IMR-90 (cell line): ENCODE measurements around the gene ERN1. TPM values are rescaled to one million over a fixed set of nuclear protein-coding genes. Genes with fewer than 3 reads are reported as not detected.

Experiments used
- ATAC-seq: fragments of 200-7000 bp; cut with Tn5 transposase; 2 replicates; pipeline ENCODE4 v1.9.1; 2020; ENCODE audit warnings: low read depth, mild to moderate bottlenecking, moderate library complexity
- BruUV-seq: library from RNA; stranded (reverse); fragments of 400-500 nt; replicated peaks from 2 replicates; lab custom pipeline; 2021; lab: Mats Ljungman, UMichigan
- CTCF ChIA-PET: fragments of 300-600 bp; formaldehyde crosslinking; extraction: SDS; loops from one replicate; lab custom pipeline; 2021; ENCODE audit warnings: antibody characterized with exemption; lab: Yijun Ruan, JAX
- POLR2A ChIA-PET: fragments of 300-600 bp; sonication (Branson Sonifier 250); formaldehyde crosslinking; loops from one replicate; lab custom pipeline; 2022; ENCODE audit warnings: antibody characterized with exemption; ENCODE audit not compliant: unreplicated experiment; lab: Charles Lee
- DNase-seq: peaks from one replicate; pipeline ENCODE4 v3.0.0; 2013
- H2AFZ ChIP-seq: replicated peaks from 2 replicates; pipeline ENCODE3; 2013; ENCODE audit warnings: low read length, mild to moderate bottlenecking; ENCODE audit not compliant: poor library complexity
- H2AK5ac ChIP-seq: 2 replicates; pipeline ENCODE4 v1.6.1; 2013; ENCODE audit warnings: low read depth, low read length, inconsistent platforms
- H2AK9ac ChIP-seq: replicated peaks from 2 replicates; pipeline ENCODE3; 2013; ENCODE audit warnings: mild to moderate bottlenecking, low read depth, low read length, moderate library complexity; ENCODE audit not compliant: poor library complexity
- H2BK120ac ChIP-seq: 2 replicates; pipeline ENCODE4 v1.6.1; 2013; ENCODE audit warnings: low read depth, low read length, inconsistent platforms
- H2BK15ac ChIP-seq: 3 replicates; pipeline ENCODE4 v1.6.1; 2013; ENCODE audit warnings: low read depth, low read length, inconsistent platforms
- H2BK20ac ChIP-seq: 2 replicates; pipeline ENCODE4 v1.6.1; 2013; ENCODE audit warnings: low read depth, mild to moderate bottlenecking, inconsistent platforms, low read length, moderate library complexity
- H2BK5ac ChIP-seq: 2 replicates; pipeline ENCODE4 v1.6.1; 2013; ENCODE audit warnings: mild to moderate bottlenecking, low read depth, low read length, inconsistent platforms; ENCODE audit not compliant: poor library complexity, severe bottlenecking
- H3K14ac ChIP-seq: replicated peaks from 2 replicates; pipeline ENCODE4 v1.6.1; 2013; ENCODE audit warnings: low read depth, low read length, inconsistent platforms
- H3K18ac ChIP-seq: 2 replicates; pipeline ENCODE4 v1.6.1; 2013; ENCODE audit warnings: low read depth, low read length, control low read depth
- H3K23ac ChIP-seq: 2 replicates; pipeline ENCODE4 v1.6.1; 2013; ENCODE audit warnings: low read depth, low read length, inconsistent platforms
- H3K27ac ChIP-seq: 2 replicates; pipeline ENCODE4 v1.5.1; 2013; ENCODE audit warnings: mild to moderate bottlenecking, control low read depth, low read length; ENCODE audit not compliant: insufficient read depth
- H3K27me3 ChIP-seq: 2 replicates; pipeline ENCODE4 v1.6.1; 2013; ENCODE audit warnings: low read length; ENCODE audit not compliant: control insufficient read depth, insufficient read depth
- H3K36me3 ChIP-seq: 2 replicates; pipeline ENCODE4 v1.6.1; 2013; ENCODE audit warnings: low read length, mixed read lengths; ENCODE audit not compliant: control insufficient read depth, insufficient read depth
- H3K4ac ChIP-seq: 2 replicates; pipeline ENCODE4 v1.6.1; 2013; ENCODE audit warnings: low read depth, low read length, inconsistent platforms
- H3K4me1 ChIP-seq: 2 replicates; pipeline ENCODE4 v1.6.1; 2013; ENCODE audit warnings: low read length, mixed read lengths; ENCODE audit not compliant: control insufficient read depth, insufficient read depth
- H3K4me2 ChIP-seq: 2 replicates; pipeline ENCODE4 v1.6.1; 2013; ENCODE audit warnings: low read depth, mild to moderate bottlenecking, control low read depth, low read length, moderate library complexity
- H3K4me3 ChIP-seq: 2 replicates; pipeline ENCODE4 v1.5.1; 2013; ENCODE audit warnings: low read depth, mild to moderate bottlenecking, control low read depth, low read length, moderate library complexity; ENCODE audit not compliant: insufficient read depth
- H3K56ac ChIP-seq: 2 replicates; pipeline ENCODE4 v1.6.1; 2013; ENCODE audit warnings: low read length, inconsistent platforms; ENCODE audit not compliant: insufficient read depth; ENCODE audit errors: extremely low read depth
- H3K79me1 ChIP-seq, 2 experiments: 2 replicates each; pipeline ENCODE4 v1.6.1; 2013; ENCODE audit warnings: low read length in 2 of 2, inconsistent platforms in 1 of 2, low read depth in 1 of 2
- H3K9ac ChIP-seq: 2 replicates; pipeline ENCODE4 v1.6.1; 2013; ENCODE audit warnings: low read depth, low read length, control low read depth
- H3K9me1 ChIP-seq: 2 replicates; pipeline ENCODE4 v1.6.1; 2013; ENCODE audit warnings: low read length, inconsistent platforms; ENCODE audit not compliant: insufficient read depth
- H3K9me3 ChIP-seq: 2 replicates; pipeline ENCODE4 v1.6.1; 2013; ENCODE audit warnings: low read length; ENCODE audit not compliant: control insufficient read depth, insufficient read depth
- H4K20me1 ChIP-seq: 2 replicates; pipeline ENCODE4 v1.6.1; 2013; ENCODE audit warnings: low read length, inconsistent platforms; ENCODE audit not compliant: insufficient read depth
- H4K5ac ChIP-seq: 2 replicates; pipeline ENCODE4 v1.6.1; 2013; ENCODE audit warnings: mild to moderate bottlenecking, low read depth, low read length, control low read depth
- H4K8ac ChIP-seq, 2 experiments: 2 replicates each; pipeline ENCODE4 v1.6.1; 2013; ENCODE audit warnings: low read depth in 2 of 2, low read length in 2 of 2, control low read depth in 1 of 2, inconsistent platforms in 1 of 2
- H4K91ac ChIP-seq: 2 replicates; pipeline ENCODE4 v1.6.1; 2013; ENCODE audit warnings: low read depth, low read length, inconsistent platforms; ENCODE audit not compliant: insufficient read depth
- CEBPB ChIP-seq: IDR thresholded peaks from 2 replicates; pipeline ENCODE4 v1.6.1; 2012; ENCODE audit warnings: low read depth, low read length, improper control_type of control experiment
- CHD1 ChIP-seq: IDR thresholded peaks from 2 replicates; pipeline ENCODE4 v1.6.1; 2012; ENCODE audit warnings: low read depth, low read length, improper control_type of control experiment
- FOS ChIP-seq: fragments of 150-350 bp; IDR thresholded peaks from 2 replicates; pipeline ENCODE4 v1.6.1; 2016; ENCODE audit warnings: low read depth, low read length
- MAFK ChIP-seq: IDR thresholded peaks from 2 replicates; pipeline ENCODE4 v1.6.1; 2012; ENCODE audit warnings: low read depth, low read length, improper control_type of control experiment
- MAZ ChIP-seq: IDR thresholded peaks from 2 replicates; pipeline ENCODE4 v1.6.1; 2012; ENCODE audit warnings: low read depth, mild to moderate bottlenecking, low read length, improper control_type of control experiment, moderate library complexity, borderline replicate concordance
- MXI1 ChIP-seq: IDR thresholded peaks from 2 replicates; pipeline ENCODE4 v1.6.1; 2012; ENCODE audit warnings: low read depth, mild to moderate bottlenecking, low read length, moderate library complexity, borderline replicate concordance
- NFE2L2 ChIP-seq: fragments of 150-350 bp; IDR thresholded peaks from 2 replicates; pipeline ENCODE4 v1.6.1; 2016; ENCODE audit warnings: low read depth, mild to moderate bottlenecking, low read length
- POLR2A ChIP-seq: IDR thresholded peaks from 2 replicates; pipeline ENCODE4 v1.6.1; 2012; ENCODE audit warnings: mild to moderate bottlenecking, low read depth, low read length
- RAD21 ChIP-seq: IDR thresholded peaks from 2 replicates; pipeline ENCODE4 v1.6.1; 2012; ENCODE audit warnings: low read length, improper control_type of control experiment
- RCOR1 ChIP-seq: IDR thresholded peaks from 2 replicates; pipeline ENCODE4 v1.6.1; 2012; ENCODE audit warnings: mild to moderate bottlenecking, low read length, improper control_type of control experiment; ENCODE audit not compliant: insufficient replicate concordance
- RFX5 ChIP-seq: IDR thresholded peaks from 2 replicates; pipeline ENCODE4 v1.8.0; 2012; ENCODE audit warnings: low read depth, mild to moderate bottlenecking, low read length, moderate library complexity
- SMC3 ChIP-seq: fragments of 150-350 bp; IDR thresholded peaks from 2 replicates; pipeline ENCODE4 v1.6.1; 2016; ENCODE audit warnings: low read depth, mild to moderate bottlenecking, antibody characterized with exemption, low read length, moderate library complexity
- WGBS, 2 experiments: methylation state at CpG; one replicate each; pipeline versions ENCODE4 v1.1.5 to v1.1.7; 2013; ENCODE audit warnings: missing lambda C conversion rate in 2 of 2; ENCODE audit not compliant: insufficient read length in 1 of 2; ENCODE audit errors: extremely low coverage in 2 of 2; 5-methylcytosine and 5-hydroxymethylcytosine counted together
- dilution Hi-C: fragments of 300-500 bp; cut with HindIII; formaldehyde crosslinking; loops from one replicate; pipeline ENCODE4 v1.14.3; 2018; ENCODE audit warnings: low sequenced_read_pairs; ENCODE audit not compliant: unreplicated experiment
- in situ Hi-C: fragments of 300-500 bp; cut with MboI; formaldehyde crosslinking; loops from 3 replicates; pipeline ENCODE4 v1.14.3; 2019; ENCODE audit warnings: low sequenced_read_pairs, inconsistent platforms, mixed read lengths
- intact Hi-C: fragments of 100-400 bp; cut with micrococcal nuclease; formaldehyde crosslinking; loops from 2 replicates; pipeline ENCODE4 v1.10.0; 2022
- polyA plus RNA-seq, 3 experiments: library from polyadenylated mRNA; depleted of rRNA; stranded (reverse); fragments of >200 nt; gene quantifications; 2 replicates each; pipeline ENCODE4 v1.2.3, GENCODE V29; 2012; ENCODE audit warnings: low replicate concordance in 1 of 3
- total RNA-seq: library from RNA; depleted of rRNA; stranded (reverse); fragments of >200 nt; gene quantifications from 2 replicates; pipeline ENCODE4 v1.2.3, GENCODE V29; 2012
- TF ChIP-seq, protein P1 (sequence below): fragments of 150-350 bp; IDR thresholded peaks from 2 replicates; pipeline ENCODE4 v1.6.1; 2016; ENCODE audit warnings: low read depth, mild to moderate bottlenecking, low read length, moderate library complexity, borderline replicate concordance
- TF ChIP-seq, protein P2 (sequence below): conservative IDR thresholded peaks from 2 replicates; pipeline ENCODE4 v1.5.1; 2012; ENCODE audit warnings: mild to moderate bottlenecking, low read depth, low read length, improper control_type of control experiment
- TF ChIP-seq, protein P3 (sequence below): fragments of 150-350 bp; IDR thresholded peaks from 2 replicates; pipeline ENCODE4 v1.6.1; 2017; ENCODE audit warnings: mild to moderate bottlenecking, antibody characterized with exemption, low read length, low read depth

Gene ERN1
- total and polyA plus RNA-seq, 2 of the 4 experiments (the other 2 are of a cell fraction) = 2.7 to 4.1 TPM

DNA sequence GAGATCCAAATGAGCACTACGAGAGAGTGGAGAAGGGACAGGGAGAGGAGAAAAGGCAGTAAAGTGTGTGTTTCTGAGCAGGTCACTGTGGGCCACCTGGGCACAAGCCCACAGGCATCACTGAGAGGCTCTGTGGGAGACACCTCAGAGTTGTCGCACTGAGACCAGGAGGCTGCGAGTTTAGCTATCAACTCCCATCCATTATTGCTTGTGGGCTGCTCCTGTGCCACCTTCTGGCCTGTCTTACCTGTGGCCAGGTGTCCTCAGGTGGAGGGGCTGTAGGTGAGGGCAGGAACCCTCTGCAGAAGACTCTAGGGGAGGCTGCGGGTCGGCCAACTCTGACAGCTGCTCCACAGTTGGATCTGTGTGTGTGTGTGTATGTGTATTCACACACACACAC is 134.3 kb downstream of the ERN1 start:
- ATAC-seq = no peak
- Histone ChIP-seq H2AK5ac (no peak overlapping the region), H2AK9ac (no peak overlapping the region), H4K8ac (no peak overlapping the region), H2BK120ac (no peak overlapping the region), H2BK5ac (no peak overlapping the region), H3K9me3 (no peaks in the 10 kb centered on the region), H2BK15ac (no peak overlapping the region), H3K23ac (no peak overlapping the region), H3K14ac (no peak overlapping the region), H4K20me1 (no peaks in the 10 kb centered on the region), H3K79me1 (no peaks in the 10 kb centered on the region), H4K91ac (no peak overlapping the region), H3K27me3 (peaks cover 60% of the 10 kb centered on the region), H3K9ac (no peak overlapping the region), H4K5ac (no peak overlapping the region), H3K4me1 (no peaks in the 10 kb centered on the region), H2BK20ac (no peak overlapping the region), H2AFZ (no peak overlapping the region), H3K36me3 (no peaks in the 10 kb centered on the region), H3K4me3 (no peak overlapping the region), H3K27ac (no peak overlapping the region), H3K18ac (no peak overlapping the region), H3K4me2 (no peak overlapping the region), H3K56ac (no peak overlapping the region), H3K9me1 (peaks cover 9% of the 10 kb centered on the region), H3K4ac (no peak overlapping the region)
- 20% methylated on average over 1 of the region's 5 CpGs; no CpG with 5 or more reads in 1 of the 2 experiments for WGBS, 2 experiments
- TF ChIP-seq, protein P1, sequence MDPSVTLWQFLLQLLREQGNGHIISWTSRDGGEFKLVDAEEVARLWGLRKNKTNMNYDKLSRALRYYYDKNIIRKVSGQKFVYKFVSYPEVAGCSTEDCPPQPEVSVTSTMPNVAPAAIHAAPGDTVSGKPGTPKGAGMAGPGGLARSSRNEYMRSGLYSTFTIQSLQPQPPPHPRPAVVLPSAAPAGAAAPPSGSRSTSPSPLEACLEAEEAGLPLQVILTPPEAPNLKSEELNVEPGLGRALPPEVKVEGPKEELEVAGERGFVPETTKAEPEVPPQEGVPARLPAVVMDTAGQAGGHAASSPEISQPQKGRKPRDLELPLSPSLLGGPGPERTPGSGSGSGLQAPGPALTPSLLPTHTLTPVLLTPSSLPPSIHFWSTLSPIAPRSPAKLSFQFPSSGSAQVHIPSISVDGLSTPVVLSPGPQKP = no peak
- TF ChIP-seq, protein P2, sequence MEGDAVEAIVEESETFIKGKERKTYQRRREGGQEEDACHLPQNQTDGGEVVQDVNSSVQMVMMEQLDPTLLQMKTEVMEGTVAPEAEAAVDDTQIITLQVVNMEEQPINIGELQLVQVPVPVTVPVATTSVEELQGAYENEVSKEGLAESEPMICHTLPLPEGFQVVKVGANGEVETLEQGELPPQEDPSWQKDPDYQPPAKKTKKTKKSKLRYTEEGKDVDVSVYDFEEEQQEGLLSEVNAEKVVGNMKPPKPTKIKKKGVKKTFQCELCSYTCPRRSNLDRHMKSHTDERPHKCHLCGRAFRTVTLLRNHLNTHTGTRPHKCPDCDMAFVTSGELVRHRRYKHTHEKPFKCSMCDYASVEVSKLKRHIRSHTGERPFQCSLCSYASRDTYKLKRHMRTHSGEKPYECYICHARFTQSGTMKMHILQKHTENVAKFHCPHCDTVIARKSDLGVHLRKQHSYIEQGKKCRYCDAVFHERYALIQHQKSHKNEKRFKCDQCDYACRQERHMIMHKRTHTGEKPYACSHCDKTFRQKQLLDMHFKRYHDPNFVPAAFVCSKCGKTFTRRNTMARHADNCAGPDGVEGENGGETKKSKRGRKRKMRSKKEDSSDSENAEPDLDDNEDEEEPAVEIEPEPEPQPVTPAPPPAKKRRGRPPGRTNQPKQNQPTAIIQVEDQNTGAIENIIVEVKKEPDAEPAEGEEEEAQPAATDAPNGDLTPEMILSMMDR = no peak
- TF ChIP-seq FOS (no peak), POLR2A (no peak), MAZ (no peak), RCOR1 (no peak), RFX5 (no peak), SMC3 (no peak), MAFK (no peak), CEBPB (no peak), CHD1 (no peak), RAD21 (no peak), NFE2L2 (no peak), MXI1 (no peak)
- TF ChIP-seq, protein P3, sequence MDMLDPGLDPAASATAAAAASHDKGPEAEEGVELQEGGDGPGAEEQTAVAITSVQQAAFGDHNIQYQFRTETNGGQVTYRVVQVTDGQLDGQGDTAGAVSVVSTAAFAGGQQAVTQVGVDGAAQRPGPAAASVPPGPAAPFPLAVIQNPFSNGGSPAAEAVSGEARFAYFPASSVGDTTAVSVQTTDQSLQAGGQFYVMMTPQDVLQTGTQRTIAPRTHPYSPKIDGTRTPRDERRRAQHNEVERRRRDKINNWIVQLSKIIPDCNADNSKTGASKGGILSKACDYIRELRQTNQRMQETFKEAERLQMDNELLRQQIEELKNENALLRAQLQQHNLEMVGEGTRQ = no peak
- in situ Hi-C loops (no loop called here), dilution Hi-C loops (no loop called here), intact Hi-C loops (no loop called here)
- ChIA-PET POLR2A (no interaction called here), CTCF (no interaction called here)
- no TSS peak for BruUV-seq
- DNase-seq = no peak
